BJ (cell line): ENCODE measurements around the gene FAM89B. TPM values are rescaled to one million over a fixed set of nuclear protein-coding genes. Genes with fewer than 3 reads are reported as not detected.

Experiments
- CTCF ChIA-PET: fragments of 350-600 bp; formaldehyde crosslinking; extraction: SDS; loops from one replicate; lab custom pipeline; 2021; ENCODE audit warnings: antibody characterized with exemption, inconsistent platforms; lab: Yijun Ruan, JAX
- POLR2A ChIA-PET: fragments of 300-600 bp; sonication (Branson Sonifier 250); formaldehyde crosslinking; extraction: SDS; loops from one replicate; lab custom pipeline; 2021; ENCODE audit warnings: antibody characterized with exemption; lab: Charles Lee
- DNase-seq: peaks from one replicate; pipeline ENCODE4 v3.0.0-alpha.2; 2011; ENCODE audit warnings: low read depth
- H3K27me3 ChIP-seq: 2 replicates; pipeline ENCODE4 v1.6.0; 2011; ENCODE audit warnings: low read length; ENCODE audit not compliant: control insufficient read depth, insufficient read depth
- H3K36me3 ChIP-seq: 2 replicates; pipeline ENCODE4 v1.5.1; 2011; ENCODE audit warnings: low read length; ENCODE audit not compliant: control insufficient read depth, insufficient read depth
- H3K4me3 ChIP-seq: 2 replicates; pipeline ENCODE4 v1.5.1; 2011; ENCODE audit warnings: low read depth, mild to moderate bottlenecking, control low read depth, low read length
- CTCF ChIP-seq: IDR thresholded peaks from 2 replicates; pipeline ENCODE4 v1.5.1; 2011; ENCODE audit warnings: low read depth, mild to moderate bottlenecking, control low read depth, inconsistent platforms, low read length, moderate library complexity; ENCODE audit not compliant: insufficient read depth
- polyA plus RNA-seq: library from polyadenylated mRNA; depleted of rRNA; stranded (reverse); fragments of >200 nt; gene quantifications from 2 replicates; pipeline ENCODE4 v1.2.3, GENCODE V29; 2011

FAM89B gene
- polyA plus RNA-seq, 1 experiment = 56.9 TPM

GRCh38 chr11:65604258-65604657, 31.9 kb downstream of the FAM89B start:
- TF ChIP-seq CTCF = no peak
- peaks cover 25% of the 10 kb centered on the region for H3K36me3 ChIP-seq
- CTCF ChIA-PET = interaction anchor here (1.2 to 6.5 kb wide), 3 partner anchors 10 to 64 kb away, joined by 3 to 43 read pairs (median 39); partner anchors contain the start of gene KCNK7
- POLR2A ChIA-PET = interaction anchor here (0.6 kb wide), 1 partner anchor 245 kb away, joined by 8 read pairs; no protein-coding TSS in a partner anchor
- DNase-seq = no peak
- no peaks in the 10 kb centered on the region for H3K27me3 ChIP-seq
- H3K4me3 ChIP-seq = no peak overlapping the region

GRCh38 chr11:65606876-65607613, 34.7 kb downstream of the FAM89B start:
- peak overlapping the region; percentile 18 for H3K4me3 ChIP-seq
- ChIA-PET POLR2A (no interaction called here), CTCF (interaction anchor here (0.8 to 6.5 kb wide), 4 partner anchors 10 to 31 kb away, joined by 3 to 43 read pairs (median 22); partner anchors contain the start of genes EHBP1L1 and KCNK7)
- peak; percentile 86 for DNase-seq
- H3K36me3 ChIP-seq = peaks cover 29% of the 10 kb centered on the region
- TF ChIP-seq CTCF = no peak
- no peaks in the 10 kb centered on the region for H3K27me3 ChIP-seq

DNA sequence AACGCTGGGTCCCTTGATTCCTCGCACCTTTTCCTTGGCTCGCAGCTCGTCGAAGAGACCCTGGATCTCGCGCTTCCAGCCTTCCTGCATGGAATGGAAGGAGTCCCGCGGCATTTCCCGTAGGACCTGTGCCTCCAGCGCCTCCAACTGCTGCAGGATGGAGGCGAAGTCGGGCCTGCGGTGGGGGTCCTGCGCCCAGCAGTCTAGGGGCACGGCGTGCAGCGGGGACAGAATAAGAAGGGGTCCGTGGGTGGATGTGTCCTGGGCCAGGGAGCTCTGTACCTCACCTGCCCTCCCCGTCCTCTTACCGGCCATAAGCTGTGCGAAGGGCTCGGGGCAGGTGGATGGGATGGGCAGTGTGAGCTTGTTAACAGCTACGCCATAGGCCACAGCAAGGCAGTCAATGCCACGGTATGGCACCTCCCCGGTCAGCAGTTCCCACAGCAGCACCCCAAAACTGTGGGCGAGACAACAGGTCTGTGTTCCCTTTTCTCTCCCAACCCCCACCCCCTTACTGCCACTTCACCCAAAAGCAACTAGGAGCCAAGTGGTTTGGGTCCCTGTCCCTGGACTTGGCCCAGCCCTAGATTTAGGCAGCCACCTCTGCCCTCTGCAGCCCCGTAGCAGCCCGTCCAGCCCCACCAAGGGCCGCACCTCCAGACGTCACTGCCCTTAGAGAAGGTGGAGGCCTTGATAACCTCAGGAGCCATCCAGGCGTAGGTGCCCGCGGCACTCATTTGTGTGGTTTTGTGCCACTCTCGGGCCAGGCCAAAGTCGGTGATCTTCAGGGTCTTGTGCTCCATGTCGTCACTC, 35.5 kb downstream of the FAM89B start:
- Histone ChIP-seq H3K36me3 (peaks cover 30% of the 10 kb centered on the region), H3K4me3 (peak overlapping the region; percentile 18), H3K27me3 (no peaks in the 10 kb centered on the region)
- ChIA-PET POLR2A (no interaction called here), CTCF (interaction anchor here (0.8 to 6.5 kb wide), 4 partner anchors 9 to 32 kb away, joined by 3 to 43 read pairs (median 22); partner anchors contain the start of genes EHBP1L1 and KCNK7)
- TF ChIP-seq CTCF = no peak
- no peak for DNase-seq

- ChIA-PET CTCF (interaction anchor here (0.9 to 1.2 kb wide), 4 partner anchors 16 to 68 kb away, joined by 3 to 4 read pairs (median 3); no protein-coding TSS in a partner anchor), POLR2A (no interaction called here)
- Histone ChIP-seq H3K36me3 (peaks cover 23% of the 10 kb centered on the region), H3K27me3 (no peaks in the 10 kb centered on the region), H3K4me3 (no peak overlapping the region)
- no peak for DNase-seq
- TF ChIP-seq CTCF = no peak
These were observed 36.9 kb downstream of the FAM89B start for GRCh38 chr11:65609229-65609628.

- ChIA-PET CTCF (interaction anchor here (0.9 to 2.0 kb wide), 4 partner anchors 21 to 69 kb away, joined by 3 to 6 read pairs (median 4); no protein-coding TSS in a partner anchor), POLR2A (no interaction called here)
- no peak for DNase-seq
- Histone ChIP-seq H3K4me3 (no peak overlapping the region), H3K27me3 (no peaks in the 10 kb centered on the region), H3K36me3 (peaks cover 18% of the 10 kb centered on the region)
- TF ChIP-seq CTCF = no peak
These were observed 37.3 kb downstream of the FAM89B start for GRCh38 chr11:65609665-65610064.
